Hypothalamus (tissue), 51 donors: Measurements from ENCODE around the gene DLG5.

Source experiments
- DNase-seq, 51 donors: peaks; one replicate each; lab custom pipeline; 2025; lab: John Stamatoyannopoulos, UW

Gene DLG5

DNA sequence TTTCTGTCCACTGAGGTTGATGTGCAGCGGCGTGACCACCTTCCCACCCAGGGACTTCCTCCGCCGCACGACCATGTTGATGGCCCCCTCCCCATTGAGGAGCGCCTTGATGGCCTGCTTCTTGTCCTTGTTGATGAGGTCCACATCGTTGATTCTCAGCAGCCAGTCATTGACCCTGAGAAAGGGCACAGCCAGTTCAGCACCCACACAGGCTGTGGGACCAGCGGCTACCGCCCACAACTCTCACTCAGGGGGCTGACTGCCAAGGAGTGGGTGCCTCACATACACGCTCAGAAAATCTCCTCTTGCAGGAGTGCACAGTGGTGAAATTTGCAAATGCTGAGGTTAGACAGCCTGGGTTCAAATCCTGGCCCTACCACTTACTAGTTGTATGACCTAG is 97.2 kb downstream of the DLG5 start:
- DNase-seq, result no peak

DNA sequence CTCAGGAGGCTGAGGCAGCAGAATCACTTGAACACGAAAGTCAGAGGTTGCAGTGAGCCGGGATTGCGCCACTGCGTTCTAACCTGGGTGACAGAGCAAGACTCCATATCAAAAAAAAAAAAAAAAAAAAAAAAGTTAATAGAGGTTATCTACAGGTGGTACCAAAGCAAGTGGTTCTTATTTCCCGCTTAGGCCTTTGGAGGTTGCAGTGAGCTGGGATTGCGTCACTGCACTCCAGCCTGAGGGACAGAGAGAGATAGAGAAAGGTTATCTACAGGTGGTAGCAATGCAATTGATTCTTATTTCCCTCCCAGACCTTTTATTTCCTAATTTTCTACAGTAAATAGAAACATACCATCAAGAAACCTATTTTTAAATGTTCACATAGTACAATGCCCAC is 98.2 kb downstream of the DLG5 start:
- DNase-seq, result no peak

DNA sequence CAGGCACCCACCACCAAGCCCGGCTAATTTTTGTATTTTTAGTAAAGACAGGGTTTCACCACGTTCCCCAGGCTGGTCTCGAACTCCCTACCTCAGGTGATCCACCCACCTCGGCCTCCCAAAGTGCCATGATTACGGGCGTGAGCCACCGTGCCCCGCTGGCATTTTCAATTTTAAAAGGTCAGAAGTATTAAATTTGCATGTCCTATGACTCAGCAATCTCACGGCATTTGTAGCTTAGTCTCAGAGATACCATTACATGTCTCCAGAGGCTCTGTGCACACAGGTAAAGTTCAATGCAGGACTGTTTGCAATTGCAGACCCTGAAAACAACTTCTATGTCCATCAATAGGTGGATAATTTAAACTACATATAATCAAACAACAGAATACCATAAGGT is 99.2 kb downstream of the DLG5 start:
- DNase-seq, result no peak

DNA sequence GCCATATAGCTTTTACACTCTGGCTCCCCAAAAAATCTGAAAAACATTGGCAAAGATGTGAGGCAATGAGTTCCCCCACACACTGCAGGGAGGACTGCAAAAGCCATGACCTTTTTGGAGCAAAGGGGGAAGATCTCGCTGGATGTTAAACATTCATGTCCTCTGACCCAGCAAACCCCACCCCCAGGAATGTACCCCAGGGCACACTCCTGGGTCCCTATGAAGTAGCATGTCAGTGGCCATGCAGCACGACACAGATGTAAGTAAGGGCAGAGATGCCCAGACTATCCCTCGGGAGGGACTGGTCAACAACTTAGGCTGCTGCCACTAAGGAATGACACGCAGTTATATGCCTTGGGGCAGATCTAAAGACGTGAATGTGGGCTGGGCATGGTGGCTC is 100.6 kb downstream of the DLG5 start:
- no peak for DNase-seq

DNA sequence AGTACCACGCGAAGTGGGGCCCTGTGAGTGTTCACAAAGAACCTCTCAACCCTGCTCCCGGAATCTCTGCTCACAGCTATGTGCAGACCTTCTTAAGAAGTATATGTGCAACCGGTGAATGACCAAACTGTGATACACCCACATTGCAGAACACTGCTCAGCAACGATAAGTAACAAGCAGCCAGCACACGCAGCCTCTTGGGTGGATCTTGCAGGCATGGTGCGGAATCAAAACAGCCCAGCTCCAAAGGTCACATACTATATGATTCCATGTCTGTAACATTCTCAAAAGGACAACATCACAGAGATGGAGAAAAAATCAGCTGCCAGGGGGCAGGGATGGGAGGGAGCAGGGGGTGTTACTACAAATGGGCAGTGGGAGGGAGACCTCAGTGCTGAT is 101.6 kb downstream of the DLG5 start:
- DNase-seq, result peak in 1 of 51 donors; percentile 24

DNA sequence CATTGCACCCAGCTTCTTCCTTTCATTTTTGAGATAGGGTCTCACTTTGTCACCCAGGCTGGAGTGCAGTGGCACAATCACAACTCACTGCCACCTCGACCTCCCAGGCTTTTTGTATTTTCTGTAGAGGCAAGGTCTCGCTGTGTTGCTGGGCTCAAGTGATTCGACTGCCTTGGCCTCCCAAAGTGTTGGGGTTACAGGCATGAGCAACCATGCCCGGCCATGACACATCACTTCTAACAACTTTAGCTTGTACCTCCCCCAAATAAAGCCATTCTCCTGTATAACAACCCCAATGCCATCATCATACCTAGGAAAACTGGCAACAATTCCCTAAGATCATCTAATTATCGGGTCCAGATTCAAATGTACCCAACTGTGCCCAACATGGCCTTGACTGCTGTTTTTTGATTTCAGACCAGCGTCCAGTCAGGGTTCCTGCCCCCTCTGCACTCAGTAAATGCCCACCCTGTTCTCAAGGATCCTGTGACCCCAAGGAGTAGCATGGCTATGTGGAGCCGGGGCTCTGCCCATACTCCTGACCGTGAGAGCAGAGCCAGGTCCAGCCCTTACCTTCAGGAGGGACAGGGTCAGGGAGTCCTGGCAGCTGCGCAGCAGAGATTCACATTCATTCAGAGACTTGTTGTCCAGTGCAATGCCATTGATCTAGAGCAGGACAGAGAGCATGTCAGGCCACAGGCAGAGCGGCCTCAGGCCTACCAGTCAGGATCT is 102.6 kb downstream of the DLG5 start:
- DNase-seq, result no peak

DNA sequence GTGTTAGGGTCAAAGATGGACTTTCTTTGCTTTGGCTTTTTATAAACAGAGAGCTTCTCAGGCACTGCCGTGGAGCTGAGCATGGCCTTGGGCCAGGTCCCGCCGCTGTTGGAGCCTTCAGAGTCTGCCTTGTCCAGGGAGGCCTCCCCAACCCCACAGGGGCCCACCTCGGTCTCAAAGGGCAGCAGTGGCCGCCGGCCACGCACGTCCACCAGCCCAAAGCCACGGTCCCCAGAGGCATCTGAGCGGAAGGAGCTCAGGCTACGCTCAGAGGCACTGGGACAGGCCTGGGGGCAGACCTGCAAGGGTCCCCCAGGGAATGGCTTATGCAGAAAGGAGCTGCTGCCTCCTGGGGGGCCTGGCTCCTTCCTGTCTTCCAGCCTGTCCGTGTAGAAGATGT is 105.0 kb downstream of the DLG5 start:
- DNase-seq, result peak in 5 of 51 donors; percentile 8 to 22 (median 11)

DNA sequence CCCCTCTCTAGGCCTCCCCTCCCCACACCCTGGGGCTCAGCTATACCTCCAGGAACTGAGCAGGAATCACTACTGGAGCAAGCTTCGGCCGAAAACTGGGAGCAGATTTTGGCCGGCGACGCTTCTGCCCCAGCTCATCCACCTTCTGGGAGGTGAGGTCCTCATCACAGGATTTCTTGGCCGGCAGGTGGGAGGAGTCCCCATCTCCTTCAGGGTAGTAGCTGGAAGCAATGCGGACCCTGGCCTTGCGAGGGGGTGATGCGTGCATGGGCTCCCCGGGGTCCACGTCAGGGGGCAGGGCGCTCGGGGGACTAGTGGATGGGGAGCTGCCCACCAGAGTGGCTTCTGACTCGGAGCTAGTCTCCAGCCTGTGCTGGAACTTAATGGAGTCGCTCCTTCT is 105.5 kb downstream of the DLG5 start:
- no peak for DNase-seq

DNA sequence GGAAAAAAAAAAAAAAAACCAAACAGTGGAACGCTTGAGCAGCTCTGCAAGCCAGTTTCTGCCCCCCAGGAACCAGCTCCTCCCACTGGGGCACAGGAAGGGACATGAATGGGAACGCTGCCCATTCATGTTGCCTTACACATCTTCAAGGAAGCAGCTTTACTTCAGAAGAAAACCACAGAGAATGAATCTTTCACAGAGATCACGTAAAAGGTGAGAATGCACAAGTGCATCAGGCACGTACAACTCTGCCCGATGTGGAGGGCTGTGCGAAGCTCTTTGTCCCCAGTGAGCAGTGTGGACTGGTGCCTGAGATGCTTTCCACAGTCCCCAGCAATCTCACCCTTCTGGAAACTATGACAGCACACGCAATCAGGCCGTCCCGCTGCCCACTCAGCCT is 106.2 kb downstream of the DLG5 start:
- no peak for DNase-seq

DNA sequence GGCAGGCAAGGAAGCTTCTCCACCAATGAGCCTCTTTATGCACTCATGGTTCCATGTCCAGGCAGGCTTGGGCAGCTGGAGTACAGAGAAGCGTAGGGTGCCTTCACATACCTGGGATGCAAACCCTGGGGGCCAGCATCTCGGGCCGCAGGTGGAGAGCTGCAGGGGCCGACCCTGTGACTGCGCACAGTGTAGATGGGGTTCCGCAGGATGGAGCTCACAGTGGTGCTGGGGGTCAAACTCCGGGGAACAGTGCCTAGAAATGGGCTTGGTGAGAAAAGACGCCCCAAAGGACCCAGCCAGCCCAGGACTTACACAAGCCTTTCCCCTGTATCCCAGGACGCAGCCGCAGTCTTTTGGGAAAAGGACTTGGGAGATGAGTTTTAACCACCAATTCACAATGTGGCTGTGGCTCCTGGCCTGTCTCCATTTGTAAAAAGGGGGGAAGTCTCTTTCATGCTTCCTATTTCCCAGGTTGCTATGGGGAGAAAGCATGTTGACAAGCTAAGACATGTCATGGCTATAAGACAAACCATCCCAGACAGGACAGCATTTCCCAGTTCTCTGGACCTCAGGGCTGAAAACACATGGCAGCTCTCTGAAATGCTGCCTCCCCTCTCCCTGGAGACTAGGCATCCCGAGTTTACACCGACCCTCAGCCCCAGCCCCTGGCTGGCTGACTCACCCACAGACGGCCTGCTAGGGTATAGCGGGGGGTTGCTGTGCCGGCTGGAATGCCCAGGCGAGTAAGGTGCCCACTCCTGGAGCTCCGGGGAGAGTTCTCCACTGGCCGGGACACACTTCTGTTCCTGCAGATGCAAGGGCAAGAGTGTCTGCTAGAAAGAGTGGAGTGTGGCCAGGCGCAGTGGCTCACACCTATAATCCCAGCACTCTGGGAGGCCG is 107.1 kb downstream of the DLG5 start:
- no peak for DNase-seq

DNA sequence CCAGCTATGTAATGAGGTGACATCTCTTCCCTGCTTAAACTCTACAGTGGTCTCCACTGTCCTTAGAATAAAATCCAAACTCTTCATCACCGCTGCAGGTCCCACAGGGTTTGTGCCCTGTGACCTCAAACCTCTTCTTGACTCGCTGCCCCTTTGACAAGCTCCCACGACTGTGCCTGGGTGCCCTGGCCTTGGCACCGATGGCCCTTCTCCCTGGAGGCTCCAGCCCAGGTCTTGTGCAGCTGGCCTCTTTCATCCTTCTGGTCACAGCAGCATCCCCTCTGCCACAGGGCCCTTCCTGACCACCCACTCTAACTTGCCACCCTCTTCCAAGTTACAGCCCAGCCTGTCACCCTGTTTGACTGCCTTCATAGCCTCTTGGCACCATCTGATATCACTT is 108.2 kb downstream of the DLG5 start:
- DNase-seq, result no peak

DNA sequence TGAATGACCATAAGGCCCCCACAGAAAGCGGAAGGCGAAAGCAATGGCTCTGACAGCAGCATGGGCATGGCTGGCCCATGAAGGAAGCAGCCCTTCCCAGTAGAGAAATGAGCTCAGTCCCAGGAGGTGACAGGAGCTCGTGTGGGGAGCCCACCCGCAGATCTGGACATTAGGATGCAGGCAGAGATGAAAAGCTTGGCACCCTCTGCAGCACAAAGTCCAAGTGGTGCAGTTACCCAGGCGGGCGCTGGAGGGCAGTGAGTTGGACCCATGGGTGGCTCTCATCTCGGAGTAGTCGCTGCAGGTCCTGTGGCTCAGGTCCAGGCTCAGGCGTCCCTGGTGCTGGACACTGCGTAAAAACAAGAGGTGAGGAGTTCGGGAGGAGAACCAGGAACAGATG is 109.0 kb downstream of the DLG5 start:
- no peak for DNase-seq

DNA sequence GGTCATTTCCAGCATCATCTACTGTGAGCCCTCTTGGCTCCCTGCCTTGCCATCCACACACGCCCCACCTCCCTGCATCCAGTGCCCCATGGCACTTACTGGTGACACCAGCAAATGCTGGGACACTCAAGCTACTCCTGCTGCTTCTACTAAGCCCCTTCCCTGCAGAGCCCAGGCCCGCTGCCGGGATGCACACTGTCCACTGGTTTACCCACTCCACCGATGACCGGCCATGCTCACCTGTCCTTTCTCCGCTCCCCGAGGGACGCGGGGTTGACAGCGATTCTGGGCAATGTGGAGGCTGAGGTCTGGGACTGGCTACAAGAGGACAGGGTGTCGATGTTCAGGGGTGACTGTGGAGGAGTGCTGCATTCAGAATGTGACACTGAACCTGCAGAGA is 110.2 kb downstream of the DLG5 start:
- DNase-seq, result no peak

DNA sequence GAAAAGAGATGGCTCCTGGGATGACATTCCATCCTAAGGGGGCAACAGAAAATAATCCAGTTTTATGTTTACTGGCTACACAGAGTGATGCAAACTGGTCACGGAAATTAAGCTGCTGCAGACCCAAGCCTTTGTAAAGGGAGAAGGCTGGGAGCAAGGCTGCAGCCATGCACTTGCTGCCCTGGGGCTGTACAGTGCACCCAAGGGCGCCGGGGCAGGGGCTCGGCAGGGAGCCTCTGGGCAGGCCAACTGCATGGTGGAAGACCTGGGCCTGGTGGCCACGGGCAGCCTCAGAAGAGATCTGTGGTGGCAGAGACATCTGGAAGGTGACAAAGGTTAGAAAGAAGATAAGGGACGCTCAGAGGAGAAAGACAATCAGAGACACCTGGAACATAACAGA is 113.8 kb downstream of the DLG5 start:
- no peak for DNase-seq

DNA sequence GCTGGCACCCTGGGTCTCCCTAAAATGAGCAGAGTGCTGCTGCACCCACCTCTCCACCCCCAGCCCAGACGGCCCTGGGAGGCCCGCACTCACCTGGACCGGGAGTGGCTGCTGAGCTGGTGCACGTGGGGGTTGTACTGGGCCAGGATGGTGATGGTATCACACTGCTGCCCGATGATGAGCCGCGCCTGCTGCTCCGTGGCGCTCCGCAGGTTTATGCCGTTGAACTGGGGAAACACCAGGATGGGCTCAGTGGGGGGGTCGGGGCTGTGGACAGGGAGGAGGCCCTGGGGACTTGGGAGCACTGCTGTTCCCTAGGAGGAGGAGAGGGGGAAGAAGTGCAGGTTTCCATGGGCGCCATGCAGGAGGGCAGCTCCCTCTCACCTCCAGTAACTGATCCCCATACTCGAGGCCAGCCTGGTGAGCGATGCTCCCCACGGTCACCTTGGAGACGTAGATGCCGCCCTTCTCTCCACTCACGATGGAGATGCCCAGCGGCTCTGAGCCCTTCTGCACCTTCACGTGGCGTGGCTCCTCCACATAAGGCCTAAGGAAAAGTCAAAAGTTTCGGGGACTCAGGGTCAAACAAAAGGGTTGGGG is 114.6 kb downstream of the DLG5 start:
- no peak for DNase-seq

DNA sequence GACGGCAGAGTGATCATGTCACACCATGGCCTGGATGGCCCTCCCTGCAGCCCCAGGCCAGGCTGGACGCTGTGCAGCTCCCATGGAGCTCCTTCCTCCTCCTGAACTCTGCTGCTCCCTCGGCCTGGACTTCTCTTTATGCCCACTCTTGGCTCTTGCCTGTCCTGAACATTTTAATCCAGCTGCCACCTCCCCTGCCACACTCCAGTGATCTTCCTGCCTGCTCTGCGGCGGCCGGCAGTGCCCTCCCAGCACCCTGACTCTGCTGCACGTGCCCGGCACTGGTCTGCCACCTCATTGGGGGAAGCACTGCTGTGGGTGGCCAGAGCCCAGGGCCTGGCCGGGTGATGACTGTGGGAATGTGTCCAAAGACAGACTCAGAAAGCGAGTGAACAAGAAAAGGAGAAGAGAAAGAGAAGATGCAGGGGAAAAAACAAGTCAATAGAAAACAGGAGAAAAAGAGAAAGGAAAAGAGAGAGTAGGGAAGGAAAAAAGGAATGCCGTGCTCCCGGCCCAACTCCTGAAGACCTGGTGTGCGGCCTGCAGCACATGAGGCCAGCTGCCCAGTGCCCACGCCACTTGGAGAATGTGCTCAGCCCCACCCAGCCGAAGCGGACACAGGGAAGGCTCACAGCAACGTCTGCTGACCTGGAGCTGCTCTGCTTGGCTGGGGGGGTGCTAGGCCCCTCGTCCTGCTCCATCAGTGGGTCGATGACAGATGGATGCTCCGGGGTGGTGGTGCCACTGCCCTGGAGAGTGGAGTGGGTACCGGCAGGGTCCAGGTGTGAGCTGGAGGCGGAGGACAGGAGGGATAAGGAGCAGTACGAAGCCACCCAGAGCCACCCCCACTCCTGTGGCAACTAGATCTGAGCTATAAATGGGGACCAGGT is 115.9 kb downstream of the DLG5 start:
- DNase-seq, result peak in 2 of 51 donors; percentile 12 to 14

DNA sequence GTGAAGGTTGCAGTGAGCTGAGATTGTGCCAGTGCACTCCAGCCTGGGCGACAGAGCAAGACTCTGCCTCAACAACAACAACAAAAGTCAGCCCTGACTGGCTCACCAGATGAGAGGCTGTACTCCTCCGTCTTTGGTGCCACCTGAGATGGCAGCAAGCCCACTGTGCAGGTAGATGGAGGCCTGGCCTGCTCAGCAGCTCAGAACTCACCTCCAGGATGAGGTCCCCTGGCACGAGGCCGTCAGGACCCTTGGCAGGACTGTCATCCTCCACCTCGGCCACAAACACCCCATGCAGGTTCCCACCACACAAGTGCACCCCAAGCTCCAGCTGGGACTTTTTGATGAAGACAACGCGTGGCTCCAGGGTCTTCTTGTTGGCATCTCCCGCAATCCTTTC is 117.2 kb downstream of the DLG5 start:
- no peak for DNase-seq

DNA sequence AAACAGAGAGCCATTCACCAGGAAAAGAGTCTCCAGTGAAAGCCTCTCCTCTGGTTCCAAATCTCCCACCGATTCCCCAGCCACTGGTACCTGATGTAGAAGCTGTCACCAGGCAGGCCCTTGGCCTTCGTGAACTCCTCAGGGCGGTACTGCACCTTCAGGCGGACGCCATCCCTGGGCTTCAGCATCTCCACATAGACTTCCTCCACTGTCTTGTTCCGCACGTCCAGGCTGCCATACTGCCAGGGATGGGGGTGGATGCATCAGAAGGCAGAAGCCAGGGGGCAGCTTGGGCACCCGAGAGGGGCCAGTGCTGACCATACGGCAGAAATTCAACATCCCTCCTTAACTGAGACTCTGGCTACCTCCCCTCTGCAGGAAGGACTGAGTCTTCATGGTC is 118.8 kb downstream of the DLG5 start:
- no peak for DNase-seq

DNA sequence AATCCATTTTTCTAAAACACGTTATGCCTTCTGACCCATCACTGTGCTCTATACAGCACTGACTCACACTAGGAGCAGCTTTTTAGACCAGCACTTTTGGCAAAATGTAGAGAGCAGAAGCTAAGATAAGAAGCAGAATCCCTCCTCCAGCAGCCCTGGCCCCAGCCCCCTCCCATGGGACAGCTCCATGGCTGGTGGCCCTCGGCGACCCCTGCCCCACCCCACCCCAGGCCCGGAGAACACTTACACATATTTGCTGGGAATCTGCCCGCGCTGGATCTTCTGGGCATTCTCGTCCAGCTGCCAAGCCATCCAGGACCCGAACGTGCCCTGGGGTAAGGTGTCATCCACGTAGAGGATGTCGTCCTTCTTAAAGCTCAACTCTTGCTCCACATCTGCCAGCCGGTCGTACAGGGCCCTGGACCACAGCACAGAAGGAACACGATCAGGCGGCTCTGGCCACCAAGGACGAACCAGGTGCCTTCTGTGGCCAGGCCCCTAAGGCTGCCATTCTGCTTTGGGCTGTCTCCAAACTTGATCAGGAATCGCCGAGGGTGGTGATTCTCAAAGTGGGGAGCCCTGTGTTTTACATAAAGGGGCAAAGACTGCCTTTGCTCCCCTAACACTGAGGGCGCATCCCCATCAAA is 119.9 kb downstream of the DLG5 start:
- no peak for DNase-seq

DNA sequence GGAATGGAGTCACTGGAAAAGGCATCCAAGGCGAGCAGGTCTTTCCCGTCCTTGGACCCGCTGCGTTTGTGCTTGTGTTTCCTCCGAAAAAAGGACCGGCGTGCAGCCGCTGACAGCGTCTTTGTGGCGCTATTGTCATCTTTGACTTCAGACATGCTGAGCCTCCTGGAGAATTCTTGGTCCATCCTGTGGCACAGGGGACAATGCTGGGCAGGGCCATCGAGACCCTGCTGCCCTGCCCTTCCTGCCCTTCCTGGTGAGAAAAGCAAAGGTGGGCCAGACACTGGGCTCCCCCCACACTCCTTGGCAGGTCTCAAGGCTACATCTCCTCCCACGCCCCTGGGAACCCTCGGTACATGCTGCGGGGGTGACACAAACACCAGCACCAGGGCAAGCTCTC is 120.9 kb downstream of the DLG5 start:
- no peak for DNase-seq
